DLD1 (cell line): ENCODE data around the gene CFAP221.

Source experiments
- in situ Hi-C: cut with HindIII; loops from 2 replicates; pipeline ENCODE4 v1.10.0; 2017; ENCODE audit warnings: low sequenced_read_pairs

Gene CFAP221

GRCh38 chr2:119544075-119544938 is at the start of gene CFAP221:
Gene CFAP221 (plus strand): TSS chr2:119544449. CDS start chr2:119546132, 1,683 bp downstream.
- in situ Hi-C loops: no loop called here

- in situ Hi-C loops: no loop called here
These were observed 48.3 kb upstream of the CFAP221 start for GRCh38 chr2:119495948-119496347.

- in situ Hi-C loops: no loop called here
These were observed 47.6 kb upstream of the CFAP221 start for GRCh38 chr2:119496682-119497081.

GRCh38 chr2:119508756-119509155 is 35.5 kb upstream of the CFAP221 start:
- in situ Hi-C loops: no loop called here

GRCh38 chr2:119511989-119512388 is 32.3 kb upstream of the CFAP221 start:
- in situ Hi-C loops: no loop called here

GRCh38 chr2:119512946-119513345 is 31.3 kb upstream of the CFAP221 start:
- in situ Hi-C loops: no loop called here

- in situ Hi-C loops: no loop called here
These were observed 30.4 kb upstream of the CFAP221 start for GRCh38 chr2:119513832-119514231.

GRCh38 chr2:119516121-119516520 is 28.1 kb upstream of the CFAP221 start:
- in situ Hi-C loops: no loop called here

- in situ Hi-C loops: no loop called here
These were observed 26.8 kb upstream of the CFAP221 start for GRCh38 chr2:119517433-119517832.

- in situ Hi-C loops: no loop called here
These were observed 25.7 kb upstream of the CFAP221 start for GRCh38 chr2:119518401-119519056.

- in situ Hi-C loops: no loop called here
These were observed 25.2 kb upstream of the CFAP221 start for GRCh38 chr2:119519057-119519408.

- in situ Hi-C loops: no loop called here
These were observed 23.4 kb upstream of the CFAP221 start for GRCh38 chr2:119520696-119521432.

- in situ Hi-C loops: no loop called here
These were observed 22.7 kb upstream of the CFAP221 start for GRCh38 chr2:119521433-119522050.

- in situ Hi-C loops: no loop called here
These were observed 21.6 kb upstream of the CFAP221 start for GRCh38 chr2:119522671-119523070.

GRCh38 chr2:119523383-119523951 is 20.8 kb upstream of the CFAP221 start:
- in situ Hi-C loops: no loop called here

GRCh38 chr2:119523952-119524694 is 20.1 kb upstream of the CFAP221 start, which contains the start of gene SCTR:
Gene SCTR (minus strand): TSS chr2:119524483. CDS start chr2:119524226, 257 bp downstream.
- in situ Hi-C loops: no loop called here

- in situ Hi-C loops: no loop called here
These were observed 18.6 kb upstream of the CFAP221 start for GRCh38 chr2:119525614-119526013.

- in situ Hi-C loops: no loop called here
These were observed 16.2 kb upstream of the CFAP221 start for GRCh38 chr2:119527999-119528398.

GRCh38 chr2:119531292-119531691 is 13.0 kb upstream of the CFAP221 start:
- in situ Hi-C loops: no loop called here

GRCh38 chr2:119533560-119533959 is 10.7 kb upstream of the CFAP221 start:
- in situ Hi-C loops: no loop called here
